ENCODE data around the gene NCAM1.

NCAM1 gene

GRCh38 chr11:113188371-113188834, 227.2 kb downstream of the NCAM1 start:
- Histone ChIP-seq H3K27me3 (no peaks in the 10 kb centered on the region), H3K4me1 (peaks cover 33% of the 10 kb centered on the region), H3K4me3 (ENCODE audit: low read depth, low read length) (no peak overlapping the region), H3K9me3 (no peaks in the 10 kb centered on the region), H3K36me3 (no peaks in the 10 kb centered on the region)
- TF ChIP-seq, protein P1, sequence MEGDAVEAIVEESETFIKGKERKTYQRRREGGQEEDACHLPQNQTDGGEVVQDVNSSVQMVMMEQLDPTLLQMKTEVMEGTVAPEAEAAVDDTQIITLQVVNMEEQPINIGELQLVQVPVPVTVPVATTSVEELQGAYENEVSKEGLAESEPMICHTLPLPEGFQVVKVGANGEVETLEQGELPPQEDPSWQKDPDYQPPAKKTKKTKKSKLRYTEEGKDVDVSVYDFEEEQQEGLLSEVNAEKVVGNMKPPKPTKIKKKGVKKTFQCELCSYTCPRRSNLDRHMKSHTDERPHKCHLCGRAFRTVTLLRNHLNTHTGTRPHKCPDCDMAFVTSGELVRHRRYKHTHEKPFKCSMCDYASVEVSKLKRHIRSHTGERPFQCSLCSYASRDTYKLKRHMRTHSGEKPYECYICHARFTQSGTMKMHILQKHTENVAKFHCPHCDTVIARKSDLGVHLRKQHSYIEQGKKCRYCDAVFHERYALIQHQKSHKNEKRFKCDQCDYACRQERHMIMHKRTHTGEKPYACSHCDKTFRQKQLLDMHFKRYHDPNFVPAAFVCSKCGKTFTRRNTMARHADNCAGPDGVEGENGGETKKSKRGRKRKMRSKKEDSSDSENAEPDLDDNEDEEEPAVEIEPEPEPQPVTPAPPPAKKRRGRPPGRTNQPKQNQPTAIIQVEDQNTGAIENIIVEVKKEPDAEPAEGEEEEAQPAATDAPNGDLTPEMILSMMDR (IDR thresholded peaks at IDR 0.05; ENCODE audit: low read depth, low read length): no peak
- no peak for DNase-seq

GRCh38 chr11:113189909-113190667, 228.9 kb downstream of the NCAM1 start:
- H3K4me1 ChIP-seq: peaks cover 46% of the 10 kb centered on the region
- no peaks in the 10 kb centered on the region for H3K36me3 ChIP-seq
- TF ChIP-seq, protein P1 (IDR thresholded peaks at IDR 0.05; ENCODE audit: low read depth, low read length): no peak
- H3K4me3 ChIP-seq (ENCODE audit: low read depth, low read length): no peak overlapping the region
- H3K27me3 ChIP-seq: no peaks in the 10 kb centered on the region
- DNase-seq: no peak
- H3K9me3 ChIP-seq: no peaks in the 10 kb centered on the region

DNA sequence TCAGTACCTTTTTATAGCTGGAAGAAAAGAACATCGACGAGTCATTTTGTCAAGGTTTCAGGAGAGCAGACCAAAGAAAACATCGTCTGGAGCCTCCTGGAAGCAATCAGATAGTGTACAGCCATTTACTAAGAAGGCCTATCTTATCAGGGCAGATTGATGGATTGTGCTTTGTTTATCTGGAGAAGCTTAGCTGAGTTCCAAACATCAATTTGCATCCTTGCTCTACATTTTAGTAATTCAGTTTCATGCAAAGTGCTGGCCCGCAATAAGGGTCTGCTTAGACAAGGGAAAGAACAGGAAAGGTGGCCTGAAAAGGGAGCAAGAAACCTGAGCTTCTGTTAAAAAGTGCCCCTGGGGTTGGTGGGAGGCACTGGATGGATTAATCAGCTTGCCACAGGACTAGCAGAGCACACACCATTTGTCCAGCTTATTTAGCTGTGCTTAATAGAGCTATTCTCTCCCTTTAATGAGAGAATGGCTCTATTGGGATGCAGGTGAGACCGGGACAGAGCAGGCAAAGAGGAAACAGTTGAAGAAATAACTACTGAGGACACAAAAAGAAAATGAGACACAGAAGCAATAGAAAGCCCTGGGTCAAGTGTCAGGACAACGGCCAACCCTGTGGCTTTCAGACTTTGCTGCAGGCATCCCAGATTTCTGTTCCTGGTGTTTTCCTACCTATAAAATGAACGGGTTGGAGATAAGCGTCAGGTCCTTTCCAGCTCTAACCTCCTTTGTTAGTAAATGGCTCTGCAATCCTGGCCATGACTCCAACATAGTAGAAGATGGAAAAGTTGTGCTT, 231.1 kb downstream of the NCAM1 start:
- H3K4me1 ChIP-seq: peaks cover 51% of the 10 kb centered on the region
- no peaks in the 10 kb centered on the region for H3K27me3 ChIP-seq
- TF ChIP-seq, protein P1 (IDR thresholded peaks at IDR 0.05; ENCODE audit: low read depth, low read length): no peak
- H3K4me3 ChIP-seq (ENCODE audit: low read depth, low read length): no peak overlapping the region
- H3K9me3 ChIP-seq: no peaks in the 10 kb centered on the region
- H3K36me3 ChIP-seq: no peaks in the 10 kb centered on the region
- no peak for DNase-seq

DNA sequence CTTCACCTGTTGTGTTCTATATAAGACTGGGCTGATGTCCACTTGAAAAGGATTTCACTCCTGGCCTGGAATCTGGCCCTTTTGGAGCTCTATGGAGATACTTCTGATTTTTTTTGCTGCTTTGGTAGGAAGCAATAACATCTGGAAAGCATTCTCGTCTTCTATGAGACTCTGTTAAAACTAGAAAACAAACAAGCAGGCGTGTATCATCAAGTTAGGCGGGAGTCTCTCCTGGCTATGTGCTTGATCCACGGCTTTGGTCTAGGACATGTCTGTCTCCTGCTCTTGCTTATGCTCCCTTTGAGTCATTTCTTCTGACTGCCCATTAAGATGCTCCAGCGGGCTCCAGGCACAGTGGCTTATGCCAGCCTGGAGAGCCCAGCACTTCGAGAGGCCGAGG, 231.8 kb downstream of the NCAM1 start:
- H3K36me3 ChIP-seq: no peaks in the 10 kb centered on the region
- TF ChIP-seq, protein P1 (IDR thresholded peaks at IDR 0.05; ENCODE audit: low read depth, low read length): no peak
- H3K27me3 ChIP-seq: no peaks in the 10 kb centered on the region
- DNase-seq: no peak
- H3K4me3 ChIP-seq (ENCODE audit: low read depth, low read length): no peak overlapping the region
- no peaks in the 10 kb centered on the region for H3K9me3 ChIP-seq
- peaks cover 53% of the 10 kb centered on the region for H3K4me1 ChIP-seq

DNA sequence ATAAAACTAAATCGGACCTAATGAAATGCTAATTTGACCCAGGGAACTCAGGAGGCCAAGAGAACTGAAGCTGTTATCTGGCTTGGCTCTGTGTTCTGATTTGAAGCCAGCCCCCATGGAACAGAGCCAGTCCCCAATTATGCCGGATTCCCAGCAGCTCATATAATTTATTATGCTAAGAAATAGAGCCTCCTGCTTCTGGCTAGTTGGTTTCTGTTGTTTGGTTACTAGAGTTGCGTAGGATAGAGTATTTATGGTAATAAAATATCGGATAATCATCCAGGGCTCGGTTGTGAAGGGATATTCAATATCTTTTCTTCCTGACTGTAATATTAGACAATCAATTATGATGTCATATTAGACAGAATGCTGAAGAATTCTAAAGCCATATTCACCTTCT, 232.7 kb downstream of the NCAM1 start:
- DNase-seq: peak; percentile 71
- Histone ChIP-seq H3K4me1 (peaks cover 53% of the 10 kb centered on the region), H3K36me3 (no peaks in the 10 kb centered on the region), H3K4me3 (ENCODE audit: low read depth, low read length) (no peak overlapping the region), H3K27me3 (no peaks in the 10 kb centered on the region), H3K9me3 (no peaks in the 10 kb centered on the region)
- TF ChIP-seq, protein P1 (IDR thresholded peaks at IDR 0.05; ENCODE audit: low read depth, low read length): no peak

DNA sequence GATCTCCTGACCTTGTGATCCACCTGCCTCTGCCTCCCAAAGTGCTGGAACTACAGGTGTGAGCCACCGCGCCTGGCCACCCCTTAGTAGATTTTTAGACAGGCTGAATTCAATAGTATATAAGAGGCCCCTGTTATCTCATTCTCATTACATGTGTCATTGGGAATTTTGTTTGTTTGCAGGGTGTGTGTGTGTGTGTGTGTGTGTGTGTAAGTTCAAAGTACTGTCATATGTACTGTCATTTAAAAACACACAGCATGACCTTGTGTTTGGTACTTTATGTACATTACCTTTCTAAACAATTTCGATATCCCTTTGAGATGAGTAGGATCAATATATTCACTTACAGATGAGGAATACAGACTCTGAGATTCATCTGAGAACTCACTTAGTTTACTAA, 234.5 kb downstream of the NCAM1 start:
- TF ChIP-seq, protein P1 (IDR thresholded peaks at IDR 0.05; ENCODE audit: low read depth, low read length): no peak
- Histone ChIP-seq H3K4me1 (peaks cover 53% of the 10 kb centered on the region), H3K36me3 (no peaks in the 10 kb centered on the region), H3K9me3 (no peaks in the 10 kb centered on the region), H3K4me3 (ENCODE audit: low read depth, low read length) (no peak overlapping the region), H3K27me3 (no peaks in the 10 kb centered on the region)
- DNase-seq: no peak

All from BE2C (cell line).